ENCODE results near the gene PCCA.
"Not testable (repeated sequence)": the region's sequence is repeated elsewhere in the genome, so short reads cannot be mapped to it uniquely, and the experiment has no call there.

Gene PCCA

GRCh38 chr13:100378533-100378932, 289.6 kb downstream of the PCCA start:
- DNase-seq = no peak

- DNase-seq = no peak
Observed at GRCh38 chr13:100381595-100382224, 292.8 kb downstream of the PCCA start.

- no peak for DNase-seq
Observed at GRCh38 chr13:100382785-100383184, 293.9 kb downstream of the PCCA start.

- DNase-seq = no peak
Observed at GRCh38 chr13:100387416-100387815, 298.5 kb downstream of the PCCA start.

GRCh38 chr13:100388150-100388549, 299.3 kb downstream of the PCCA start:
- DNase-seq = not testable (repeated sequence)

GRCh38 chr13:100388923-100389322, 300.0 kb downstream of the PCCA start:
- DNase-seq = no peak

GRCh38 chr13:100389617-100390016, 300.7 kb downstream of the PCCA start:
- DNase-seq = no peak

- peak; percentile 48 for DNase-seq
Observed at GRCh38 chr13:100392709-100393630, 304.1 kb downstream of the PCCA start.

- no peak for DNase-seq
Observed at GRCh38 chr13:100394005-100394695, 305.3 kb downstream of the PCCA start.

GRCh38 chr13:100395698-100396373, 306.9 kb downstream of the PCCA start:
- DNase-seq = no peak

- DNase-seq = no peak
Observed at GRCh38 chr13:100396776-100397175, 307.9 kb downstream of the PCCA start.

GRCh38 chr13:100397627-100398026, 308.7 kb downstream of the PCCA start:
- DNase-seq = no peak

- DNase-seq = no peak
Observed at GRCh38 chr13:100398360-100398759, 309.5 kb downstream of the PCCA start.

GRCh38 chr13:100399455-100399854, 310.6 kb downstream of the PCCA start:
- no peak for DNase-seq

- DNase-seq = no peak
Observed at GRCh38 chr13:100403675-100404074, 314.8 kb downstream of the PCCA start.

- no peak for DNase-seq
Observed at GRCh38 chr13:100409132-100409531, 320.2 kb downstream of the PCCA start.

- DNase-seq = no peak
Observed at GRCh38 chr13:100423375-100423774, 334.5 kb downstream of the PCCA start.

GRCh38 chr13:100428986-100429385, 340.1 kb downstream of the PCCA start:
- no peak for DNase-seq

GRCh38 chr13:100432611-100433010, 343.7 kb downstream of the PCCA start:
- DNase-seq = no peak

- no peak for DNase-seq
Observed at GRCh38 chr13:100433475-100433874, 344.6 kb downstream of the PCCA start.

GRCh38 chr13:100434010-100434763, 345.3 kb downstream of the PCCA start:
- no peak for DNase-seq

- no peak for DNase-seq
Observed at GRCh38 chr13:100436099-100436498, 347.2 kb downstream of the PCCA start.
